ENCODE measurements around the gene ACSM5.
"Not testable (repeated sequence)": the region's sequence is repeated elsewhere in the genome, so short reads cannot be mapped to it uniquely, and the experiment has no call there.

The ACSM5 gene

DNA sequence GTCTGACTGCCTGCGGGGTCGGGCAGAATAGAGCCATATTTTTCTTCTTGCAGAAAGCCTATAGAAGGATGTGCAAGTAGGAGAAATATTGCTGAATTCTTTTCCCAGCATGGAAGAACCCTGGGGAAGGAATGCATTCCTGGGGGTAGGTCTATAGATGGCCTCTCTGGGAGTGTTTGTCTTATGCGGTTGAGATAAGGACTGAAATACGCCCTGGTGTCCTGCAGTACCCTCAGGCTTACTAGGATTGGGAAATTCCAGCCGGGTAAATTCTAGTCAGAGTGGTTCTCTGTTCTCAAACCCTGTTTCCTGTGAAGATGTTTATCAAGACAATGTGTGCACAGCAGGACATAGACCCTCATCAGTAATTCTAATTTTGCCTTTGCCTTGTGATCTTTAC is 44.3 kb downstream of the ACSM5 start:
- DNase-seq: not testable (repeated sequence)

DNA sequence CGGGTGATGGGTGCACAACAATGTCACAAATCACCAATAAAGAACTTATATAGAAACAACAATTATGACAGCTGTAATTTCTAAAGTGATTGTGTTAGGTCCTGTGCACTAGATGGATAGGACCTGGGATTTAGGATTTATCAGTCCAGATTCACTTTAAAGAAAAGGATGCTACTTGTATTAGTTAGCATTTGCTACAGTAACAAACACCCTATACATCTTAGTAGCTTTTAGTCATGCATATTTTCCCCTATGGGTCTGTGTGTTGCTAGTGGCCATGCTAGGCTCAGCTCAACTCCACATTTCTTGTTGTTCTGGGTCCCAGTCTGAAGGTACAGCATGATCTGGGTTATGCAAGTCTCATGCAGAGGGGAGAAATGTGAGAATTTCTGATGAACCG is 49.9 kb downstream of the ACSM5 start:
- not testable (repeated sequence) for DNase-seq

DNA sequence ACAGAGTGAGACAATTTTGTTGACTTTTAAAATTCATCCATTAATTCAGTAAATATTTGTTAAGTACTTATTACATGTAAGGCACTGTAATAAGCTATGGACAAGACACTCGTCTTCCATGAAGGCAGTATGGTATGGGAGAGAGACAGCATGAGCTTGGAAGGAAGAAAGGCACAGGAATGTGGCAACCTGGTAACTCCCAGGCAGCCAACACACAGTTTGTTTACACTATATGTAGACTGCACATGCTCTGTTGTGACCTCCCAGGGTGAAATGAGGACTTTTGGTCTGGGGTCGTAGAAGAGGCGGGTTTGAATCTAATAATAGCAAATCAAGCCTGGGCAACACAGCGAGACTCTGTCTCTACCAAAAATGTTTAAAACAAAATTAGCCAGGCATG is 51.0 kb downstream of the ACSM5 start:
- DNase-seq: not testable (repeated sequence)

DNA sequence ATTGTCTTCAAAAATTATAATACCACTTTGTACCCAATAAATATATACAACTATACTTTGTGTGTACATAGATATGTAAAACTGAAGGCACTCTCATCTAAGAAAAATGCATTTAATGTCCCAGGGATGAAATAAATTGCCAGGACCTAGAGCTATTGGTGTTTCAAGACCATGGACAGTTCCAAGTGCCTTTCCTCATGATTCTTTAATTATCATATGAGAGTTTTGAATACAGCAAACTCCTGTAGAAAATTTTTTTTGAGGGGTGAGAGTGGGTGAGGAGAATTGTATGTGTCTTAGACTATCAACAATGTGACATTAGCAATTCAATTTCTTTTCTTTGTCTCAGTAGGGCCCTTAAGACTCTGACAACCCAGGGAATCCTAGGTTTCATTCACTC is 59.6 kb downstream of the ACSM5 start:
- DNase-seq: not testable (repeated sequence)

DNA sequence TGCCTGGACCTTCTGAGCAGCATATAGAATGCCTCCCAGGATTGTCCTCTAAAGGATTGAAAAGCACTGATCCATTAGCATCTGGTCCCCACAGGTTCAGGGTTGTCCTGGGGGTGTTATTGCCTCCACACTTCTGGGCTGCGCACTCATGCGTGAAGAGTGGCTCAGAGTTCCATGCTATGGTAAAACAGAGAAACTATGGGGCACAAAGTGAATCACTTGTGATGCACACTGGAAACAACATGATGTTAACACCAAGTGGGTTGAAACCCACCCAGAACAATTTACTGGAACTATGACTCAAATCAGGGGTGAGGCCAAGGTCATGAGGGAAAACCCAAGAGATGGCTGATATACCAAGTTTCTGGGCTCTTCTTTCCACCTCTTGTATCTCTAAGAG is 60.6 kb downstream of the ACSM5 start:
- not testable (repeated sequence) for DNase-seq

DNA sequence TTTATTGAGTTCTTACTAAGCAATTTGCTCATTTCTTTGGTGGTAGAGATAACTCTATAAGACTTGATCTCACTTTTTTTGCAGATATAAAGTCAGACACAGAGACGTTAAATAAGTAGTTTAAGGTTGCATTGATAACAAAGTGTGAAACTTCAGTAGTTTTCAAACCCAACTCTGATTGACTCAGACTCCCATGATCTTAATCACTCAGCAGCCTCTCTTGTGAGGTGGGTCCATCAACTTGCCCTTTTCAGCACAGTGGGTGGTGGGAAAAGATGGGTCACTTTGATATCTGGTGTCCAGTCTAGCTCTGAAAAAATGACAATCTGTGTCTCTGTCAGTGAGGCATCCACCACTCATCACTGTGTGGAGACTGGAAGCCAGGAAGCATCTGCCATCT is 61.4 kb downstream of the ACSM5 start:
- not testable (repeated sequence) for DNase-seq

DNA sequence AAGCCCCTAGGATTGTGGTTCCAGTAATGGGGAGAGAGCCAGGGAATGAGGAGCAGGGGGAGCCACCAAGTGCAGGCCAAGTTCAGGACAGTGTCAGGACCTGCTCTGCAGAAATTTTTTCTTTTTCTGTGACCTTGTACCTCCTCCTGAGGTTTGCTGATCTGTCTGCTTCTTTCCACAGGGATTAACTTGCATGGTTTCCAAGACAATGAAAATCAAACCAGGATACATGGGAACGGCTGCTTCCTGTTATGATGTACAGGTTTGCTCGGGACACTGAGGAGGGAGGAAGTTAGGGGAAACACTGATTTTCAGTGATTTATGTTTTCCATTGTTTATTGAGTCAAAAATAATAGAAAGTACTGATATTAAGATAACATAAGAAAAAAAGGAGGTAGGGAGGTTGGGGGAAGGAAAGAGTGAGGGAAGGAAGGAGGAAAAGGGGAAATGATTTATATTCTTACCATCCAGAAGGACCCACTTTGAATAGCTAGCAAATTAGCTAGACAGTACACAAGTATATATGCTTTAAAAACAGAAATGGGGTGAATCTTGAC is 67.9 kb downstream of the ACSM5 start:
- not testable (repeated sequence) for DNase-seq

DNA sequence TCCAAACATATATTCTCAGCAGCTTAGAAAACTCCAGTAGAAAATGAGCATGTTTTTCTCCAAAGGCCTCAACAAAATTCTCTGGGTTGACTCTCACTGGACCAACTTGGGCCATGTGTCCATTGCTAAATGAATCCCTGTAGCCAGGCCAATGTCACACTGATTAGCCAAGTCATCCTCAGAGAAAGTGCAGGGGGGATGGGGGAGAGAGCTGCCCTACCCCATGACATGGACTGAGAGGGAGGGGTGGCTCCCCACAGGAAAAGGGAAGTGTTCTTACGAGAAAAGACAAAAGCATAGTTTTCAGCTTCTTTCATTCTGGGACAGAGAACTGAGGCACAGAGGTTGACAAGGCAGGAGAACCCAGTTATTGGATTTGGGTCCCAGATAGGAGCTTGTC is 74.7 kb downstream of the ACSM5 start:
- not testable (repeated sequence) for DNase-seq

DNA sequence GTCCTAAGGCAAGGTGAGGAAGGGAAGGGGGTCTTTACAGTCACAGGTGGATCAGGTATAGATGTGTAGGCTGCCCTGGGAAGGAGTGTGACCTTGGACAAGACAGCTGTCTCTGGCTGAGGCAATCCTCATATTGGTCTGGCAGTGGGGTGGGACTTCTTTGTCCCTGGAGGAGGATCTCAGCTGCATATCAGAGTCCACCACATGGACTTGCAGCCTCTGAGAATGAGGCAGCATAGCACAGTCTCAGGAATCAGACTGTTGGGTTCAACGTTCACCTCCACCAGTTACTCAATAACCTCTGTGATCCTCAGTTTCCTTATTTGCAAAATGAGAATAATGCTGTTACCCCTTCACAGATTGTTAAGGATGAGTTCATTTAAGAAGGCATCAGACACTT is 75.4 kb downstream of the ACSM5 start:
- DNase-seq: no peak

DNA sequence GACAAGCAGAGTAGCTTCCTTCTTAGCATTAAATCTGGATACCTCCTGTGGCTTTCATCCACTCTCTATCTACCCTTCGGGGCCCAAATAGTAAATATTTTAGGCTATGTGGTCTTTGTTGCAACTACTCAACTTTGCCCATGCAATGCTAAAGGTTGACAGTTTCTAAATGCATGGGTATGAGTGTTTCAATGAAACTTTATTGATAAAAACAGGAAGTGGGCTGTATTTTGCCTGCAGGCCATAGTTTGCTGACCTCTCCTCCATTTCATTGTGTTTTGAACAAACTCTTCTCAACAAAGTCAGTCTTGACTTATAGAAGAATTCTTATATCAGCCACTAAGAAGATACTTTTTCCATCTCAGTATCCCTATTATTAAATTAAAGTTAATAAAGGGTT is 76.1 kb downstream of the ACSM5 start:
- DNase-seq: no peak

Data from activated naive CD4-positive, alpha-beta T cell (primary cell).